ENCODE data around the gene CCR9. TPM values are rescaled to one million over a fixed set of nuclear protein-coding genes. Genes with fewer than 3 reads are reported as not detected.

Gene CCR9
- total and polyA plus RNA-seq, 8 donors = 0.12 TPM; not detected in 7

GRCh38 chr3:45944830-45945620 is 58.7 kb downstream of the CCR9 start:
- H3K36me3 ChIP-seq = peaks cover 0 to 29% (median 7%) of the 10 kb centered on the region in 3 donors
- peak in 1 of 4 donors; percentile 25 for ATAC-seq
- no peaks in the 10 kb centered on the region for H3K9me3 ChIP-seq
- no peak overlapping the region for H3K4me3 ChIP-seq
- TF ChIP-seq CTCF (IDR thresholded peaks at IDR 0.05) = no peak
- H3K27me3 ChIP-seq = no peaks in the 10 kb centered on the region
- 72 to 83% methylated on average over 5 of the region's 5 CpGs for WGBS, 2 donors
- H3K4me1 ChIP-seq = no peaks in the 10 kb centered on the region
- FAIRE-seq = no peak
- no peak for DNase-seq
- intact Hi-C loops (cut with DNase I) = no loop called here
- no peak overlapping the region for H3K27ac ChIP-seq

- intact Hi-C loops (cut with DNase I) = no loop called here
- H3K4me1 ChIP-seq = no peaks in the 10 kb centered on the region
- no peak for TF ChIP-seq CTCF (IDR thresholded peaks at IDR 0.05)
- peaks cover 0 to 42% (median 11%) of the 10 kb centered on the region in 3 donors for H3K36me3 ChIP-seq
- FAIRE-seq (no peak), DNase-seq (no peak), ATAC-seq (no peak)
- 95 to 100% methylated on average over 1 of the region's 1 CpG for WGBS, 2 donors
- H3K9me3 ChIP-seq = no peaks in the 10 kb centered on the region
- no peaks in the 10 kb centered on the region for H3K27me3 ChIP-seq
- no peak overlapping the region for H3K4me3 ChIP-seq
- no peak overlapping the region for H3K27ac ChIP-seq
Measured at GRCh38 chr3:45946307-45946706, 60.0 kb downstream of the CCR9 start.

GRCh38 chr3:45946875-45947274 is 60.5 kb downstream of the CCR9 start:
- DNase-seq (no peak), ATAC-seq (no peak), FAIRE-seq (no peak)
- TF ChIP-seq CTCF (IDR thresholded peaks at IDR 0.05) = no peak
- Histone ChIP-seq H3K4me3 (no peak overlapping the region), H3K36me3 (peaks cover 0 to 47% (median 13%) of the 10 kb centered on the region in 3 donors), H3K4me1 (no peaks in the 10 kb centered on the region), H3K9me3 (no peaks in the 10 kb centered on the region), H3K27ac (no peak overlapping the region), H3K27me3 (no peaks in the 10 kb centered on the region)
- intact Hi-C loops (cut with DNase I) = no loop called here
- WGBS, 2 donors = 86 to 89% methylated on average over 3 of the region's 3 CpGs

- 93 to 94% methylated on average over 3 of the region's 3 CpGs for WGBS, 2 donors
- Histone ChIP-seq H3K27me3 (no peaks in the 10 kb centered on the region), H3K4me3 (no peak overlapping the region), H3K27ac (no peak overlapping the region), H3K4me1 (no peaks in the 10 kb centered on the region), H3K9me3 (no peaks in the 10 kb centered on the region), H3K36me3 (peaks cover 0 to 52% (median 13%) of the 10 kb centered on the region in 3 donors)
- no peak for ATAC-seq
- intact Hi-C loops (cut with DNase I) = no loop called here
- DNase-seq = no peak
- FAIRE-seq = no peak
- TF ChIP-seq CTCF (IDR thresholded peaks at IDR 0.05) = no peak
Measured at GRCh38 chr3:45947361-45947760, 61.0 kb downstream of the CCR9 start.

GRCh38 chr3:45948311-45948781 is 62.0 kb downstream of the CCR9 start:
- intact Hi-C loops (cut with DNase I) = no loop called here
- TF ChIP-seq CTCF (IDR thresholded peaks at IDR 0.05) = no peak
- Histone ChIP-seq H3K27ac (no peak overlapping the region), H3K4me3 (no peak overlapping the region), H3K36me3 (peaks cover 0 to 62% (median 13%) of the 10 kb centered on the region in 3 donors), H3K4me1 (no peaks in the 10 kb centered on the region), H3K9me3 (no peaks in the 10 kb centered on the region), H3K27me3 (no peaks in the 10 kb centered on the region)
- FAIRE-seq = no peak
- no peak for ATAC-seq
- no peak for DNase-seq
- 90% methylated on average over 6 of the region's 6 CpGs for WGBS, 2 donors

Measured in pancreas (tissue), 10 donors.